COLO829 (cell line): ENCODE measurements around the gene ATP2A2.

Source experiments
- DNase-seq: peaks from one replicate; pipeline ENCODE4 v3.0.0; 2012; ENCODE audit warnings: low spot score

The ATP2A2 gene

GRCh38 chr12:110262442-110263388 lies 18.3 kb upstream of the ATP2A2 start:
- DNase-seq = no peak

- no peak for DNase-seq
Observed at GRCh38 chr12:110266381-110266960, 14.6 kb upstream of the ATP2A2 start.

DNA sequence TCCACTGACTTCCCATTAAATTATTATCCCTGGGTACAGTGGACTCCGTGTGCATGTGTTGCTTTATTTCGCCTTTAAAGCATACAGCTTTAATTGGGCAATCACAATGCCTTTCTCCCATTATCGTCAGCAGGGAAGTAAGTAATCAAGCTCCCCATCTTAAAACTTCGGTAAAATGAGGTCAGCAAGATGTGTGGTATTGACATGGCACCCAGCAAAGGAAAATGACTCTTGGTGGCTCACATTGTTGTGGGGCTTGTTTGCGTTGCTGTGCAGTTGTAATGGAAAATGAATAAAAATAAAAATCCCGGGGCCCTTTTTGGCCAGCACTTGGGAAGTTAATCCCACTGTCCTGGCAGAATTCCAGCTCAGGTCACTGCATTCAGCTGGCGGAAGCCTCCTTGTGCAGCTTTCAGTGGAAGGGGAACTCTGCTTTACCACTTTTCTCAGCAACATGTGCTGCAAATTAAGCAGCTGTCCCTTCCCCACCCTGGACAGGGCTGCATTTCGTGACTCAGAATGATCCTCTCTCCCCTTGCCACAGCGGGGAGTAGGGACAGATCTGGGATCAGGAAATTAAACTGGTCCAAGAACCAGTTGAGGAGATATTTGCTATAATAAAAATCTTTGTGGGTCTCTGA lies 13.9 kb upstream of the ATP2A2 start:
- no peak for DNase-seq

GRCh38 chr12:110269622-110270124 lies 11.4 kb upstream of the ATP2A2 start:
- DNase-seq = peak; percentile 68

- peak; percentile 92 for DNase-seq
Observed at GRCh38 chr12:110270125-110270962, 10.7 kb upstream of the ATP2A2 start.

- DNase-seq = no peak
Observed at GRCh38 chr12:110271015-110271414, 10.0 kb upstream of the ATP2A2 start.

GRCh38 chr12:110277530-110278254 lies 3.4 kb upstream of the ATP2A2 start:
- DNase-seq = no peak

GRCh38 chr12:110278255-110278536 lies 2.9 kb upstream of the ATP2A2 start:
- DNase-seq = no peak

DNA sequence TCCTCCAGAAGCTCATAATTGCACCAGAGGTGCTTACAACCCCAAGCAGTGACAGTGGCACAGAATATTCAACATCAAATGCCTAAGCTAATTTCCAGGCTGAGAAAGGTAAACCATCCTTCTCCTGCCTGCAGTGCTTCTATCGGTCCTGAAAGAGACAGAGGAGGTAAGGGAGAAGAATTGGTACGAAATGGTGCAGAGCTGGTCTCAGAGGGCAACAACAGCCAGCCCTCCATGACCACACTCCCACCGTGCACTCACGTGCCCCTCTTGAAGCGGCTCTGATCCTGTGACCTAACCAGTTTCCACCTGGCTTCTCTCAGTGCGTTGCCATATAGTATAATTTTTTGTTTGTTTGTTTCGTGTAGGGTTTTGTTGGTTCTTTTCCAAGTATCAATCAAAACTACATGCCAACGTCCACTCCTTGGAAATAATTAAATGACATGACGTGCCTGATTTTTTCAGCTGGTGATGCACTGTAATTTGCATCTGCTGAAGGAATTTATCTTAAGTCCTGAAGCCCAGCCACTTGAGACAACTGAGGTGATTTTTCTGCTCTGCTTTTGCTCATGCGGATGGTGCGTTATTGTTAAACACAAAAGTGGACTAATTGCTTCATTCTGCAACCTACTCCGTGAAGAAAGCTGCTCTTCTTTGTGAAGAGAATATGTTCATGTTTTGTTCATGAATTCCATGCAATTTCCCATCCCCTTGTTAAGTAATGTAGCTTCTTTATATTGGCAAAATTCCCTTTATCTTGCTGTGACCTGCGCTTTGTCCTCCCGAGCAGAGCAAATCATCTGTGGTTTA lies 1.3 kb upstream of the ATP2A2 start:
- DNase-seq = no peak

DNA sequence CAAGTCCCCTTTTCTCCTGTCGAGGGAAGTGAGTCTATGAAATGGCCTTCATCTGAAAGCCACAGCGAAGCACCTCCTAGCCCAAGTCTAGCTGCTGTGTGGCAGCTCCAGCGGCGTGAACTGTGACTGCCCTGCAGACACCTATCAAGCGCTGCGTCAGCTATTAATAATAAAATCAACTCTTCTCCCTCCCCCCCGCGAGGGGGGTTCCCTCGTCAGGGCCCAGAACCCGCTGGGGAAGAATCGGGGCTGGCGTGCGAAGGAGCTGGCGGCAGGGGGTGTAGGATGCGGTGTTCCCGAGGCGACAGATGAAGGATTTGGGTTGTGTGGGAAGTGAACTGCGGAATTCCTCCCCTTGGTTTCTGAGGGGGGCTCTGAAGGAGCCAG lies 662 bp upstream of the ATP2A2 start:
- DNase-seq = peak; percentile 17

- peak; percentile 34 for DNase-seq
Observed at GRCh38 chr12:110281549-110282299, 677 bp downstream of the ATP2A2 start.

- no peak for DNase-seq
Observed at GRCh38 chr12:110282300-110282860, 1.3 kb downstream of the ATP2A2 start.

- DNase-seq = no peak
Observed at GRCh38 chr12:110282956-110283817, 2.1 kb downstream of the ATP2A2 start.

DNA sequence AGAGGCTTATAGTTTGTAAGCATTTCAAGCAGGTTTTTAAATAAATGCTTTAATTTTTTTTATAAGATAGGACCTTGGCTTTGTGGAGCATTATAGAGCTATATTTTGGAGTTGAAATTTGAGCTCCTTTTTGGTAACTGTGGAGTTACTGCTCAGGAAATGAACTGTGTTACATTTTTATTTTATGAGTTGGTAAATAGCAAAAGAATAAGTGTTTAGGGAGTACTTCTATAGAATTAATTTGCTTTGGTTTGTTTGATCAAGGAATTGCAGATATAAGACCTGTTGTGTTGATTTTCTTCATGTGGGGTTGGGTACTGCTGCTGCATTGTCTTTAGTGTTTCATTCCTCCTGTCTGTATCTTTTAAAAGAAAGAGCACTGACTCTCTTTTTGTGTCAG lies 3.5 kb downstream of the ATP2A2 start:
- DNase-seq = no peak

GRCh38 chr12:110286623-110287022 lies 5.6 kb downstream of the ATP2A2 start:
- DNase-seq = no peak

GRCh38 chr12:110287986-110288385 lies 6.9 kb downstream of the ATP2A2 start:
- DNase-seq = no peak

DNA sequence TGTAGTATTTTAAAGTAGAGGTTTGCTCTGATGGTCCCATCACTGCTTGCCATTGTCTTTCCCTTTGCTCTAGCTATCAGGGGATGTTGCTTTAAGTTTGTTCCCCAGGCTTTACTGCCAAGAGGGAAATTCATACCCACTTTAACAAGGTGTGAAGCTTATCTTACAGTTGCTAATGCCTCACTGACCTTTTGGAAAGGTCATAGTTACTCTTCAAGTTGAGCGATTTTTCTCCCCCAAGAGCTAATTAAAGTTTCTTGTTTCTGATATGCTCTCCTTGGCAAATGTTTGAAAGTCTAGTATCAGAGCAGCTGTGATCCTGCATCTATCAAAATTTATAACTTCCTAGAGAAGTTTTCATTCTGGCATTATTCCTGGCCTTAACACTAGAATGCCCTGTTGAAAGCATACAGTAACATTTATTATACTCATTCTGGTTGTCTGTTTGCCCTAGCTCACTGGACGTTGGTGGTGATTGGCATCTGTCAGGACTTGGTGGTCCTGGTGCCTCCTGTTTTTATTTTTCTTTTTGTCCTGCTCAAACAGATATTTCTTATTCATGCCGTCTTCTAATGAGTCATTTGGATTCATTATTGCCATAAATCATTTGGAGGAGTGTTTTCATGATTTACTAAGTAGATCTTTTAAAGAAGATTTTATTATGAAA lies 8.1 kb downstream of the ATP2A2 start:
- no peak for DNase-seq

GRCh38 chr12:110289711-110290078 lies 8.6 kb downstream of the ATP2A2 start:
- DNase-seq = no peak
